Spleen (tissue), 11 donors: ENCODE results near the gene REV1. TPM values are rescaled to one million over a fixed set of nuclear protein-coding genes. Genes with fewer than 3 reads are reported as not detected.

ENCODE experiments used
- DNase-seq: peaks from one replicate; pipeline ENCODE4 v3.0.0-alpha.2; 2020
- H3K27ac ChIP-seq, 8 donors: fragments of 200-600 bp; sonication (generic) in 7 of 8; 1 replicate in 4 of 8; 2 replicates in 4 of 8; pipeline versions ENCODE4 v1.5.0 to v1.8.0; 2016 to 2021; ENCODE audit warnings: inconsistent platforms in 4 of 8, mild to moderate bottlenecking in 4 of 8, moderate library complexity in 1 of 8
- H3K27me3 ChIP-seq, 7 donors: fragments of 200-600 bp; sonication (generic) in 6 of 7; replicated peaks in 1 of 7; 1 replicate in 4 of 7; 2 replicates in 3 of 7; pipeline versions ENCODE4 v1.5.0 to v1.8.0; 2016 to 2021; ENCODE audit warnings: inconsistent platforms in 3 of 7, mild to moderate bottlenecking in 1 of 7
- H3K36me3 ChIP-seq, 6 donors: fragments of 200-600 bp; sonication (generic) in 5 of 6; 1 replicate in 4 of 6; 2 replicates in 2 of 6; pipeline versions ENCODE4 v1.5.0 to v1.8.0; 2016 to 2021; ENCODE audit warnings: inconsistent platforms in 2 of 6
- H3K4me1 ChIP-seq, 6 donors: fragments of 200-600 bp; sonication (generic) in 5 of 6; 1 replicate in 3 of 6; 2 replicates in 3 of 6; pipeline versions ENCODE4 v1.5.0 to v1.8.0; 2016 to 2021; ENCODE audit warnings: inconsistent platforms in 3 of 6
- H3K4me3 ChIP-seq, 8 donors: fragments of 200-600 bp; sonication (generic) in 7 of 8; 1 replicate in 4 of 8; 2 replicates in 4 of 8; pipeline versions ENCODE4 v1.5.0 to v1.8.0; 2016 to 2021; ENCODE audit warnings: inconsistent platforms in 4 of 8, mild to moderate bottlenecking in 4 of 8, moderate library complexity in 2 of 8
- H3K9me3 ChIP-seq, 8 donors: fragments of 200-600 bp; sonication (generic) in 7 of 8; 1 replicate in 4 of 8; 2 replicates in 4 of 8; pipeline versions ENCODE4 v1.5.0 to v1.8.0; 2016 to 2021; ENCODE audit warnings: inconsistent platforms in 4 of 8
- POLR2A ChIP-seq, 3 donors: fragments of 450-650 bp; IDR thresholded peaks; one replicate each; pipeline ENCODE4 v1.5.1; 2017; ENCODE audit warnings: antibody characterized with exemption in 3 of 3, mild to moderate bottlenecking in 1 of 3
- POLR2AphosphoS5 ChIP-seq, 3 donors: sonication (generic); formaldehyde crosslinking; IDR thresholded peaks; one replicate each; pipeline ENCODE4 v1.5.1; 2017; ENCODE audit warnings: antibody characterized with exemption in 3 of 3
- WGBS, 5 donors: extraction: QIAGEN DNeasy Blood & Tissue Kit in 3 of 5; methylation state at CpG; one replicate each; pipeline versions ENCODE4 v1.1.5 to v1.1.7; 2013 to 2018; 5-methylcytosine and 5-hydroxymethylcytosine counted together
- intact Hi-C: fragments of 100-400 bp; cut with DNase I; formaldehyde crosslinking; loops from one replicate; pipeline ENCODE4 v1.15.0; 2023; ENCODE audit warnings: low total_unique reads
- polyA plus RNA-seq, 3 donors: library from polyadenylated mRNA; stranded (reverse); fragments of 200-250 nt; gene quantifications; one replicate each; pipeline ENCODE4 v1.2.1, GENCODE V29; 2013
- total RNA-seq, 7 donors: library from RNA; depleted of rRNA in 3 of 7; stranded (reverse); fragments of >200 nt in 3 of 7; fragmentation: NEBNext Ultra II Directional in 4 of 7; extraction: Animal tissue kit (Norgen Biotek cat#: 25700) in 4 of 7; gene quantifications; one replicate each; pipeline versions ENCODE4 v1.1.0 to v1.2.1, GENCODE V29; 2016 to 2021
- TF ChIP-seq, protein P1 (sequence below), 11 experiments: fragments of 200-600 bp in 7 of 11; fragments of 450-650 bp in 4 of 11; sonication (generic) in 4 of 11; IDR thresholded peaks in 8 of 11; conservative IDR thresholded peaks in 3 of 11; 1 replicate in 7 of 11; 2 replicates in 4 of 11; pipeline versions ENCODE4 v1.4.0 to v1.8.0; 2016 to 2021; ENCODE audit warnings: antibody characterized with exemption in 11 of 11, inconsistent platforms in 4 of 11, mild to moderate bottlenecking in 1 of 11
- donor health status: healthy with polysubstance abuse.
- donor health status: DM: no; HTN: no; CAD: no; lungs with moderate emphysema.
- donor health status: DM: no; HTN: no; CAD: no.
- donor health status: Bipolar disorder and iron deficiency.
- donor health status: healthy.
- donor health status: DM: no; HTN: no; CAD: no.
- donor health status: DM: yes; HTN: yes; CAD: no.

Gene REV1
- total and polyA plus RNA-seq, 10 donors: 12.0 to 75.1 (median 50.6) TPM

GRCh38 chr2:99397266-99397920, 92.4 kb downstream of the REV1 start:
- Histone ChIP-seq H3K27ac (no peak overlapping the region), H3K4me3 (no peak overlapping the region), H3K9me3 (no peaks in the 10 kb centered on the region), H3K36me3 (peaks cover 4 to 100% (median 95%) of the 10 kb centered on the region in 6 donors), H3K4me1 (no peaks in the 10 kb centered on the region), H3K27me3 (no peaks in the 10 kb centered on the region)
- DNase-seq: no peak
- intact Hi-C loops: no loop called here
- TF ChIP-seq, protein P1, sequence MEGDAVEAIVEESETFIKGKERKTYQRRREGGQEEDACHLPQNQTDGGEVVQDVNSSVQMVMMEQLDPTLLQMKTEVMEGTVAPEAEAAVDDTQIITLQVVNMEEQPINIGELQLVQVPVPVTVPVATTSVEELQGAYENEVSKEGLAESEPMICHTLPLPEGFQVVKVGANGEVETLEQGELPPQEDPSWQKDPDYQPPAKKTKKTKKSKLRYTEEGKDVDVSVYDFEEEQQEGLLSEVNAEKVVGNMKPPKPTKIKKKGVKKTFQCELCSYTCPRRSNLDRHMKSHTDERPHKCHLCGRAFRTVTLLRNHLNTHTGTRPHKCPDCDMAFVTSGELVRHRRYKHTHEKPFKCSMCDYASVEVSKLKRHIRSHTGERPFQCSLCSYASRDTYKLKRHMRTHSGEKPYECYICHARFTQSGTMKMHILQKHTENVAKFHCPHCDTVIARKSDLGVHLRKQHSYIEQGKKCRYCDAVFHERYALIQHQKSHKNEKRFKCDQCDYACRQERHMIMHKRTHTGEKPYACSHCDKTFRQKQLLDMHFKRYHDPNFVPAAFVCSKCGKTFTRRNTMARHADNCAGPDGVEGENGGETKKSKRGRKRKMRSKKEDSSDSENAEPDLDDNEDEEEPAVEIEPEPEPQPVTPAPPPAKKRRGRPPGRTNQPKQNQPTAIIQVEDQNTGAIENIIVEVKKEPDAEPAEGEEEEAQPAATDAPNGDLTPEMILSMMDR (IDR thresholded peaks at IDR 0.05 in 8 of 11, conservative IDR thresholded peaks at IDR 0.05 in 3 of 11): no peak
- TF ChIP-seq POLR2AphosphoS5 (IDR thresholded peaks at IDR 0.05) (no peak), POLR2A (IDR thresholded peaks at IDR 0.05) (no peak)
- WGBS, 5 donors: 73 to 90% (median 85%) methylated on average over 3 of the region's 3 CpGs

GRCh38 chr2:99395589-99396130, 94.2 kb downstream of the REV1 start:
- DNase-seq: no peak
- peaks cover 4 to 100% (median 91%) of the 10 kb centered on the region in 6 donors for H3K36me3 ChIP-seq
- H3K9me3 ChIP-seq: no peaks in the 10 kb centered on the region
- WGBS, 5 donors: 86 to 94% (median 89%) methylated on average over 3 of the region's 3 CpGs
- no peak overlapping the region for H3K4me3 ChIP-seq
- TF ChIP-seq, protein P1 (IDR thresholded peaks at IDR 0.05 in 8 of 11, conservative IDR thresholded peaks at IDR 0.05 in 3 of 11): no peak
- TF ChIP-seq POLR2AphosphoS5 (IDR thresholded peaks at IDR 0.05) (no peak), POLR2A (IDR thresholded peaks at IDR 0.05) (no peak)
- intact Hi-C loops: no loop called here
- no peaks in the 10 kb centered on the region for H3K4me1 ChIP-seq
- H3K27me3 ChIP-seq: no peaks in the 10 kb centered on the region
- no peak overlapping the region for H3K27ac ChIP-seq

DNA sequence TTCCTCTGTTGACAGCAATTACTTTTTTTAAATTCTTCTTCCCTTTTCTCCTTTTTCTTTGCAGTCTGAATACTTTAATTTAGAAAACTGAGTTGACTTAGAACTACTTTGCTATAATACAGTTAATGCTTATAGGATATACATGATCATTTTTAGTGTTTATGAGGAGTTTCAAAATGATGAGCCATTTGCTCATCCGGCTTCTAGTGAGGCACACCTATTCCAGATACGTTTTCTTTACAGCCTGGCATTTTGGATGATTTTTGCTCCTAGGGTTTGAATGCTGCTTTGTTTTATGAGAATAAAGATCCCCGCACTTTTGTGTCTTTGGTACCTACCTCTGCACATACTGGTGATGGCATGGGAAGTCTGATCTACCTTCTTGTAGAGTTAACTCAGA, 99.9 kb downstream of the REV1 start:
- H3K4me3 ChIP-seq: no peak overlapping the region
- TF ChIP-seq POLR2A (IDR thresholded peaks at IDR 0.05) (no peak), POLR2AphosphoS5 (IDR thresholded peaks at IDR 0.05) (no peak)
- TF ChIP-seq, protein P1 (IDR thresholded peaks at IDR 0.05 in 8 of 11, conservative IDR thresholded peaks at IDR 0.05 in 3 of 11): no peak
- 90 to 98% (median 95%) methylated on average over 3 of the region's 3 CpGs for WGBS, 5 donors
- H3K27me3 ChIP-seq: no peaks in the 10 kb centered on the region
- no peaks in the 10 kb centered on the region for H3K9me3 ChIP-seq
- DNase-seq: no peak
- H3K36me3 ChIP-seq: peaks cover 4 to 87% (median 52%) of the 10 kb centered on the region in 6 donors
- intact Hi-C loops: no loop called here
- H3K27ac ChIP-seq: no peak overlapping the region
- H3K4me1 ChIP-seq: no peaks in the 10 kb centered on the region

DNA sequence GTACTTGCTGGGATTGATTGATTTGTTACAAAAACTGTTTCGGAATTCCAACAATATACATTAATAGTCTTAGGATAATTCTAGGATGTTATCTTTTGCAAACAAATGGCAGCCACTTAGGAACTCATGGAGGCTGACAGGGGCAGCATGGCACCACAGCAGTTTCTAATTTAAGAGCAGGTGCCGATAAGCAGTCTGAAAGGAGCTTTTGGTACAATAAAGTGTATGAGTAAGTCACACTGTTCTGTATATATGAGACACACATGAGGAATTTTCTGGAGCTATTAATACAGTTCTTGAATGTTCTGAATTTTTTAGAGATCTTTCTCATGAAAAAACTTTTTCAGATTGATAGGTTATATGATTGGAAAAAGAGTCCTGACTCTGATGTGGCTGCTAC, 100.4 kb downstream of the REV1 start:
- no peaks in the 10 kb centered on the region for H3K4me1 ChIP-seq
- intact Hi-C loops: no loop called here
- TF ChIP-seq POLR2A (IDR thresholded peaks at IDR 0.05) (no peak), POLR2AphosphoS5 (IDR thresholded peaks at IDR 0.05) (no peak)
- TF ChIP-seq, protein P1 (IDR thresholded peaks at IDR 0.05 in 8 of 11, conservative IDR thresholded peaks at IDR 0.05 in 3 of 11): no peak
- H3K4me3 ChIP-seq: no peak overlapping the region
- DNase-seq: no peak
- H3K27me3 ChIP-seq: no peaks in the 10 kb centered on the region
- H3K27ac ChIP-seq: no peak overlapping the region
- no peaks in the 10 kb centered on the region for H3K9me3 ChIP-seq
- peaks cover 4 to 87% (median 52%) of the 10 kb centered on the region in 6 donors for H3K36me3 ChIP-seq
- 45 to 95% (median 69%) methylated on average over 2 of the region's 2 CpGs for WGBS, 5 donors
